Mesenteric fat pad (tissue), 1 donor: ENCODE results near the gene RBM25. TPM values are rescaled to one million over a fixed set of nuclear protein-coding genes. Genes with fewer than 3 reads are reported as not detected.
"Not testable (repeated sequence)": the region's sequence is repeated elsewhere in the genome, so short reads cannot be mapped to it uniquely, and the experiment has no call there.

Source experiments
- DNase-seq: peaks from one replicate; pipeline ENCODE4 v3.0.0-alpha.2; 2020; ENCODE audit warnings: low spot score
- total RNA-seq: library from RNA; stranded (reverse); fragmentation: NEBNext Ultra II Directional; extraction: Animal tissue kit (Norgen Biotek cat#: 25700); gene quantifications from one replicate; pipeline ENCODE4 v1.2.1, GENCODE V29; 2021
- donor health status: DM: yes; HTN: yes; CAD: no.

Gene RBM25
- total RNA-seq, 1 donor from 2014 or later, result 76.5 TPM

- DNase-seq, result no peak
Observed at GRCh38 chr14:73168691-73169090, 110.4 kb downstream of the RBM25 start.

GRCh38 chr14:73169855-73170254, 111.5 kb downstream of the RBM25 start:
- DNase-seq, result not testable (repeated sequence)

- no peak for DNase-seq
Observed at GRCh38 chr14:73170686-73171085, 112.4 kb downstream of the RBM25 start.

GRCh38 chr14:73172500-73172899, 114.2 kb downstream of the RBM25 start:
- DNase-seq, result no peak

- no peak for DNase-seq
Observed at GRCh38 chr14:73173092-73173735, 114.9 kb downstream of the RBM25 start.

Other genes starting within 250 kb of the RBM25 start
- 0.64 TPM for gene DPF3, start 164.4 kb upstream of the RBM25 start, total RNA-seq
- gene DCAF4, start 132.1 kb upstream of the RBM25 start, total RNA-seq, result 18.9 TPM
- 15.5 TPM for gene ZFYVE1, start 31.4 kb upstream of the RBM25 start, total RNA-seq
- gene PSEN1, start 78.0 kb downstream of the RBM25 start, total RNA-seq, result 55.3 TPM
- gene PAPLN, start 179.0 kb downstream of the RBM25 start, total RNA-seq, result 6.4 TPM